ENCODE results near the gene NSUN5. TPM values are rescaled to one million over a fixed set of nuclear protein-coding genes. Genes with fewer than 3 reads are reported as not detected.
"Not testable (repeated sequence)": the region's sequence is repeated elsewhere in the genome, so short reads cannot be mapped to it uniquely, and the experiment has no call there.

NSUN5 gene
- total RNA-seq, 4 donors from 2014 or later: 31.4 to 39.7 (median 35.0) TPM

- DNase-seq (ENCODE audit: low spot score in 2 of 2): no peak
- intact Hi-C loops (cut with DNase I; ENCODE audit: low total_unique reads): no loop called here
- TF ChIP-seq POLR2A (IDR thresholded peaks at IDR 0.05): no peak
- TF ChIP-seq CTCF (IDR thresholded peaks at IDR 0.05): no peak
- 93% methylated on average over 13 of the region's 13 CpGs for WGBS, 2 donors
- no peak overlapping the region for H3K4me3 ChIP-seq (ENCODE audit: low read depth, poor library complexity, severe bottlenecking)
These were observed 1.2 kb downstream of the NSUN5 start for GRCh38 chr7:73307436-73307835.

DNA sequence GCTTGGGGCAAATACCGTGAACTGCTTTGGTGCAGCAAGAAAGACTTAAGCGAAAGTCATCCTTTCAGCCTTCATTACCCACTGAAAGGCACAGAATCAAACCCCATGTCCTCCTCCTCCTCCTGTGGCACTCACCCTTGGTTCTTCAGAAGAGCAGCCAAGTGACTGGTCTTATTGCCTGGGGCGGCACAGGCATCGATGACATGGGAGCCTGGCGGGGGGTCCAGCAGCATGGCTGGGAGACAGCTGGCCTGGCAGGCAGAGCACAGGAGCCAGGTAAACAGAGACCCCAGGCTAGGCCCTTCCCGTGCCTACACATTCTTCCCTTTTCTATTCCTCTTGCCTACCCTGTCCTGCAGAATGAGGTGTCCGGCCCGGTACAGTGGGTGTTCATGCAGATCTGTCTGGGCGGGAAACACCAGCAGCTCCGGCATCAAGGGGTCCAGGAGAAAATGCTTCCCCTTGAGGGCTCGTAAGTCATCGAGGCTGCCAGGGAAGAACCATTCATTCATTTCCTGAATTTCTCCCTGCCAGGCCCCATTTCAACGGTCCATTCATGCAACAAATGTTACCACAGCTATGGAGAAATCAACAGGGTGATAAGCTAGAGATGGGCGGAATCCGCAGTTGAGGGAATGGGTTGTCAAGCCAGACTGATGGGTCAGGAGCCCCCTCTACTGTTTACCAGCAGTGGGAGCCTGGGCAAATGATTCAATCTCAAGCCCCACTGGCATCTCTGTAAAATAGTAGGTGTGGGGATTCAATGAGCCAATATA lies 3.8 kb downstream of the NSUN5 start:
- WGBS, 2 donors: 84 to 85% methylated on average over 9 to 11 of the region's 15 CpGs
- intact Hi-C loops (cut with DNase I; ENCODE audit: low total_unique reads); H3K4me3 ChIP-seq (ENCODE audit: low read depth, poor library complexity, severe bottlenecking): not testable (repeated sequence)
- peak in 1 of 2 donors; percentile 42 for DNase-seq (ENCODE audit: low spot score in 2 of 2)

- no peak overlapping the region for H3K4me3 ChIP-seq (ENCODE audit: low read depth, poor library complexity, severe bottlenecking)
- 92 to 93% methylated on average over 13 of the region's 14 CpGs for WGBS, 2 donors
- intact Hi-C loops (cut with DNase I; ENCODE audit: low total_unique reads): no loop called here
- DNase-seq (ENCODE audit: low spot score in 2 of 2): peak in 1 of 2 donors; percentile 70
- TF ChIP-seq POLR2A (IDR thresholded peaks at IDR 0.05): no peak
- TF ChIP-seq CTCF (IDR thresholded peaks at IDR 0.05): no peak
These were observed 4.6 kb downstream of the NSUN5 start for GRCh38 chr7:73304071-73304470.

GRCh38 chr7:73303546-73303945 lies 5.1 kb downstream of the NSUN5 start:
- TF ChIP-seq CTCF (IDR thresholded peaks at IDR 0.05) (no peak), POLR2A (IDR thresholded peaks at IDR 0.05) (no peak)
- WGBS, 2 donors: 71 to 81% methylated on average over 22 to 26 of the region's 26 CpGs

GRCh38 chr7:73302846-73303245 lies 5.8 kb downstream of the NSUN5 start:
- intact Hi-C loops (cut with DNase I; ENCODE audit: low total_unique reads); H3K4me3 ChIP-seq (ENCODE audit: low read depth, poor library complexity, severe bottlenecking): not testable (repeated sequence)
- DNase-seq (ENCODE audit: low spot score in 2 of 2): peak in 1 of 2 donors; percentile 50
- WGBS, 2 donors: 94 to 95% methylated on average over 8 to 9 of the region's 10 CpGs

More at GRCh38 chr7:73303546-73303945, 5.1 kb downstream of the NSUN5 start:
- DNase-seq (ENCODE audit: low spot score in 2 of 2): peak in 1 of 2 donors; percentile 66
- intact Hi-C loops (cut with DNase I; ENCODE audit: low total_unique reads): no loop called here
- H3K4me3 ChIP-seq (ENCODE audit: low read depth, poor library complexity, severe bottlenecking): no peak overlapping the region

DNA sequence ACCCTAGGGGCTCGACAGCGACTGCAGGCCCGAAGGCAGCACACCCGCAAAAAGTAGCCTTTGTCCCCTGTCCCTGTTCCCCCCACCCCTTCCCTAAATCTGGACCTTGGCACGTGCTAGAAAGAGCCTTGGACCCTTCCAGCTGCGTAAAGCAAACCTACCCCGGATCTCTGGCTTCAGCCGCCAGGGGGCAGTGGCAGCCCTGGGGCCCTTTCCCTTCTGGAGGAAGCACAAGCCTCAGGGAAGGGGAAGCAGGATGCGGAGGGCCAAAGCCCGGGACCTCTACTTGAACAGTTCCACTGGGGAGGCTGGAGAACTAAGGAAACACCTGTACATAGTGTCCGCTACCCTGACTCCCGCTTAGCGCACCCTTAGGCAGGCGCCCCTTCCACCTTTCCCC lies 7.5 kb downstream of the NSUN5 start:
- intact Hi-C loops (cut with DNase I; ENCODE audit: low total_unique reads); H3K4me3 ChIP-seq (ENCODE audit: low read depth, poor library complexity, severe bottlenecking): not testable (repeated sequence)
- 84 to 92% methylated on average over 6 to 8 of the region's 14 CpGs for WGBS, 2 donors
- DNase-seq (ENCODE audit: low spot score in 2 of 2): peak in 1 of 2 donors; percentile 32

DNA sequence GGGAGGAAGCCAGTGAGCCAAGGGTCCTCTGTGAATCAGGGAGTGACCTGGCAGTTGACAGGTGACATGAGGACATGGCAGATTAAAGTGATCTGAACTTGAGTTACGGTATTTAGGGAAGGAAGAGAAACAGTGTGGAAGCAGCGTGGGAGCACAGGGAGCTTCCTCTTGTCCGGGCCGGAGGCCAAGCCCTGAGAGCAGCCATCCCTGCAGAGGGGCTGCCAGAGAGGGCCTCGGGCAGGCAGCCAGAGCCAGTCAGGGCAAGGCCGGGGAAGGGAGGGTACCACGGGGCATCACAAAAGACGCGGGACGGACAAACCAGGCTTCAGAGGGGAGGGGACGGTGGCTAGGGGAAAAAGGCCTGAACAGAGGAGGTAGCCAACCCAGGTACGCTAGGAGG lies 8.8 kb downstream of the NSUN5 start:
- WGBS, 2 donors: 20 to 37% methylated on average over 6 of the region's 12 CpGs
- DNase-seq (ENCODE audit: low spot score in 2 of 2): peak in 1 of 2 donors; percentile 40
- H3K4me3 ChIP-seq (ENCODE audit: low read depth, poor library complexity, severe bottlenecking); intact Hi-C loops (cut with DNase I; ENCODE audit: low total_unique reads): not testable (repeated sequence)

GRCh38 chr7:73297706-73298105 lies 10.9 kb downstream of the NSUN5 start:
- DNase-seq (ENCODE audit: low spot score in 2 of 2): peak in 1 of 2 donors; percentile 12
- 98% methylated on average over 9 to 12 of the region's 27 CpGs for WGBS, 2 donors
- intact Hi-C loops (cut with DNase I; ENCODE audit: low total_unique reads); H3K4me3 ChIP-seq (ENCODE audit: low read depth, poor library complexity, severe bottlenecking): not testable (repeated sequence)

DNA sequence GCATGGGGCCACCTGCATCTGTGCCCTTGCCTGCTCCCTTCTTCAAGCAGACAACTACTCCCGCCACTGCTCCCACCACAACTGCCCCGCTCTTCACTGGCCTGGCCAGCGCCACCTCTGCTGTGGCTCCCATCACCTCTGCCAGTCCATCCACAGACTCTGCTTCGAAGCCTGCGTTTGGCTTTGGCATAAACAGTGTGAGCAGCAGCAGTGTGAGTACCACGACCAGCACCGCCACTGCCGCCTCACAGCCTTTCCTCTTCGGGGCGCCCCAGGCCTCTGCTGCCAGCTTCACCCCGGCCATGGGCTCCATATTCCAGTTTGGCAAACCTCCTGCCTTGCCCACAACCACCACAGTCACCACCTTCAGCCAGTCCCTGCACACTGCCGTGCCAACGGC lies 11.4 kb downstream of the NSUN5 start:
- H3K4me3 ChIP-seq (ENCODE audit: low read depth, poor library complexity, severe bottlenecking); DNase-seq (ENCODE audit: low spot score in 2 of 2); intact Hi-C loops (cut with DNase I; ENCODE audit: low total_unique reads): not testable (repeated sequence)
- no CpG with 5 or more reads among the region's 13 CpGs for WGBS, 2 donors

DNA sequence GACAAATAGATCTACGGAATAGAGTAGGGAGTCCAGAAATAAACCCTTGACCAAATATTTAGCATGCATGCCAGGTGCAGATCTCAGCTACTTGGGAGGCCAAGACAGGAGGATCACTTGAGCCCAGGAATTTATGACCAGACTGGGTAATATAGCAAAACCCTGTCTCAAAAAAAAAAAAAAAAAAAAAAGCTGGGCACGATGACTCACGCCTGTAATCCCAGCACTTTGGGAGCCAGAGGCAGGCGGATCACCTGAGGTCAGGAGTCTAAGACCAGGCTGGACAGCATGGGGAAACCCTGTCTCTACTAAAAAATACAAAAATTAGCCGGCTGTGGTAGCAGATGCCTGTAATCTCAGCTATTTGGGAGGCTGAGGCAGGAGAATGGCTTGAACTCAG lies 31.4 kb downstream of the NSUN5 start:
- H3K4me3 ChIP-seq (ENCODE audit: low read depth, poor library complexity, severe bottlenecking); intact Hi-C loops (cut with DNase I; ENCODE audit: low total_unique reads); DNase-seq (ENCODE audit: low spot score in 2 of 2): not testable (repeated sequence)
- WGBS, 2 donors: 49 to 77% methylated on average over 3 to 4 of the region's 5 CpGs

DNA sequence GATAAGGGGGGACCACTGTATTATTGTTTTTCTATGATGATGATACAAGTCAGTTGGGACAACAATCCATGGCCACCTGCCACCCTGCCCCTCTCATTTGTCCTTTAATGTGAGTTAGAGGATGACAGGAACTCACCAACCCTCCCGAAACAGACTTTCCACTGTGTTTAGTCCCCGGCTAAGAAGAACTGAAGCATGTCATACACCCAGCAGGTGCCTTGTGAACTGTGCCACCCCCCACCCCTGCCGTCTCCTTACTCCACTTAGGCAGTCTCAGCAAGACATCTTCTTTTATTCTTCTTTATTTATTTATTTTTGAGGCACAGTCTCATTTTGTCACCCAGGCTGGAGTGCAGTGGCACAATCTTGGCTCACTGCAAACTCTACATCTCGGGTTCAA lies 40.8 kb downstream of the NSUN5 start:
- H3K4me3 ChIP-seq (ENCODE audit: low read depth, poor library complexity, severe bottlenecking); DNase-seq (ENCODE audit: low spot score in 2 of 2); intact Hi-C loops (cut with DNase I; ENCODE audit: low total_unique reads): not testable (repeated sequence)
- WGBS, 2 donors: 91 to 93% methylated on average over 4 of the region's 4 CpGs

- H3K4me3 ChIP-seq (ENCODE audit: low read depth, poor library complexity, severe bottlenecking); DNase-seq (ENCODE audit: low spot score in 2 of 2); intact Hi-C loops (cut with DNase I; ENCODE audit: low total_unique reads): not testable (repeated sequence)
- no CpG with 5 or more reads among the region's 22 CpGs for WGBS, 2 donors
These were observed 41.8 kb downstream of the NSUN5 start for GRCh38 chr7:73266719-73267368.

Data from lower leg skin (tissue), 4 donors.